Measurements from ENCODE around the gene TRAF6.
A peak's percentile ranks its signal among the peaks of the same experiment; 100 is the strongest.
"Not testable (repeated sequence)": the region's sequence is repeated elsewhere in the genome, so short reads cannot be mapped to it uniquely, and the experiment has no call there.

The TRAF6 gene

GRCh38 chr11:36509694-36510593 lies at the start of gene TRAF6:
Gene TRAF6 (minus strand): TSS chr11:36510272. CDS start chr11:36501515, 8,757 bp downstream.
- peak within 1 kb of the TSS; percentile 98 for H3K4me3 ChIP-seq (ENCODE audit: low read length)
- peak; percentile 70 for TF ChIP-seq CTCF (conservative IDR thresholded peaks at IDR 0.05; ENCODE audit: low read length)
- peak; percentile 79 for DNase-seq (ENCODE audit: low read depth)

GRCh38 chr11:36558571-36559413 lies 48.7 kb upstream of the TRAF6 start:
- no peak overlapping the region for H3K4me3 ChIP-seq (ENCODE audit: low read length)
- TF ChIP-seq CTCF (conservative IDR thresholded peaks at IDR 0.05; ENCODE audit: low read length) = no peak
- no peak for DNase-seq (ENCODE audit: low read depth)

- no peak overlapping the region for H3K4me3 ChIP-seq (ENCODE audit: low read length)
- no peak for TF ChIP-seq CTCF (conservative IDR thresholded peaks at IDR 0.05; ENCODE audit: low read length)
- no peak for DNase-seq (ENCODE audit: low read depth)
Measured at GRCh38 chr11:36557991-36558390, 47.9 kb upstream of the TRAF6 start.

GRCh38 chr11:36557390-36557789 lies 47.3 kb upstream of the TRAF6 start:
- DNase-seq (ENCODE audit: low read depth); H3K4me3 ChIP-seq (ENCODE audit: low read length): not testable (repeated sequence)

- TF ChIP-seq CTCF (conservative IDR thresholded peaks at IDR 0.05; ENCODE audit: low read length) = no peak
- H3K4me3 ChIP-seq (ENCODE audit: low read length) = no peak overlapping the region
- no peak for DNase-seq (ENCODE audit: low read depth)
Measured at GRCh38 chr11:36550385-36551115, 40.5 kb upstream of the TRAF6 start.

GRCh38 chr11:36540998-36541397 lies 30.9 kb upstream of the TRAF6 start:
- H3K4me3 ChIP-seq (ENCODE audit: low read length) = no peak overlapping the region
- peak; percentile 30 for DNase-seq (ENCODE audit: low read depth)
- peak; percentile 43 for TF ChIP-seq CTCF (conservative IDR thresholded peaks at IDR 0.05; ENCODE audit: low read length)

- DNase-seq (ENCODE audit: low read depth) = no peak
- TF ChIP-seq CTCF (conservative IDR thresholded peaks at IDR 0.05; ENCODE audit: low read length) = no peak
- H3K4me3 ChIP-seq (ENCODE audit: low read length) = no peak overlapping the region
Measured at GRCh38 chr11:36534276-36534840, 24.3 kb upstream of the TRAF6 start.
